OCI-LY1 (cell line): ENCODE results near the gene OLFML3.

Experiments used
- CTCF ChIP-seq: fragments of 200-600 bp; sonication (generic), shearing (Covaris generic); IDR thresholded peaks from 2 replicates; pipeline ENCODE4 v1.5.1; 2017; ENCODE audit warnings: mild to moderate bottlenecking, antibody characterized with exemption, low read length, moderate library complexity, mixed read lengths
- EZH2 ChIP-seq: fragments of 200-600 bp; sonication (generic), shearing (Covaris generic); IDR thresholded peaks from 2 replicates; pipeline ENCODE4 v1.8.0; 2017; ENCODE audit warnings: borderline replicate concordance, mixed run types, mild to moderate bottlenecking, antibody characterized with exemption, low read length, moderate library complexity, mixed read lengths

- no peak for TF ChIP-seq EZH2
- TF ChIP-seq CTCF: no peak
These were observed 8.0 kb downstream of the OLFML3 start for GRCh38 chr1:113987259-113987658.
